Body of pancreas (tissue), 4 donors: ENCODE results near the gene SLC24A3. TPM values are rescaled to one million over a fixed set of nuclear protein-coding genes. Genes with fewer than 3 reads are reported as not detected.

Experiments used
- ATAC-seq: fragments of 150-250 bp; one replicate; pipeline ENCODE4 v1.9.1; 2016
- DNase-seq, 4 donors: peaks; one replicate each; pipeline ENCODE4 v3.0.0-alpha.2; 2019
- H3K27ac ChIP-seq, 4 donors: fragments of 200-600 bp; sonication (generic); 1 replicate in 3 of 4; 2 replicates in 1 of 4; pipeline versions ENCODE4 v1.5.1 to v1.6.1; 2016 to 2019; ENCODE audit warnings: mild to moderate bottlenecking in 1 of 4, mixed read lengths in 1 of 4, moderate library complexity in 1 of 4
- H3K27me3 ChIP-seq, 2 donors: fragments of 200-600 bp; sonication (generic); one replicate each; pipeline ENCODE4 v1.6.0; 2016; ENCODE audit warnings: mild to moderate bottlenecking in 1 of 2
- H3K36me3 ChIP-seq, 2 donors: fragments of 200-600 bp; sonication (generic); replicated peaks in 1 of 2; 2 replicates each; pipeline ENCODE4 v1.5.1; 2016; ENCODE audit warnings: low read depth in 2 of 2; ENCODE audit not compliant: insufficient read depth in 1 of 2
- H3K4me1 ChIP-seq: fragments of 200-600 bp; sonication (generic); one replicate; pipeline ENCODE4 v1.6.0; 2016
- H3K4me3 ChIP-seq, 2 donors: fragments of 200-600 bp; sonication (generic); 1 replicate in 1 of 2; 2 replicates in 1 of 2; pipeline ENCODE4 v1.5.1; 2016 to 2019
- H3K9me3 ChIP-seq, 3 donors: fragments of 200-600 bp; sonication (generic); 1 replicate in 2 of 3; 2 replicates in 1 of 3; pipeline ENCODE4 v1.5.1; 2016
- POLR2A ChIP-seq, 3 donors: fragments of 450-650 bp; IDR thresholded peaks; one replicate each; pipeline ENCODE4 v1.6.1; 2016; ENCODE audit warnings: antibody characterized with exemption in 3 of 3, mild to moderate bottlenecking in 2 of 3
- WGBS, 2 donors: methylation state at CpG; one replicate each; pipeline ENCODE4 v1.1.5; 2017; 5-methylcytosine and 5-hydroxymethylcytosine counted together
- intact Hi-C: fragments of 100-400 bp; cut with DNase I; formaldehyde crosslinking; loops from one replicate; pipeline ENCODE4 v1.15.1; 2023
- total RNA-seq, 2 donors: library from RNA; depleted of rRNA; stranded (reverse); fragments of >200 nt; gene quantifications; one replicate each; pipeline ENCODE4 v1.1.0, GENCODE V29; 2016
- TF ChIP-seq, protein P1 (sequence below), 7 experiments: fragments of 450-650 bp in 4 of 7; fragments of 200-600 bp in 3 of 7; sonication (generic) in 3 of 7; IDR thresholded peaks; one replicate each; pipeline ENCODE4 v1.5.1; 2016 to 2019; ENCODE audit warnings: antibody characterized with exemption in 7 of 7

Gene SLC24A3
- total RNA-seq, 2 donors from 2014 or later = 0.66 to 1.0 TPM

DNA sequence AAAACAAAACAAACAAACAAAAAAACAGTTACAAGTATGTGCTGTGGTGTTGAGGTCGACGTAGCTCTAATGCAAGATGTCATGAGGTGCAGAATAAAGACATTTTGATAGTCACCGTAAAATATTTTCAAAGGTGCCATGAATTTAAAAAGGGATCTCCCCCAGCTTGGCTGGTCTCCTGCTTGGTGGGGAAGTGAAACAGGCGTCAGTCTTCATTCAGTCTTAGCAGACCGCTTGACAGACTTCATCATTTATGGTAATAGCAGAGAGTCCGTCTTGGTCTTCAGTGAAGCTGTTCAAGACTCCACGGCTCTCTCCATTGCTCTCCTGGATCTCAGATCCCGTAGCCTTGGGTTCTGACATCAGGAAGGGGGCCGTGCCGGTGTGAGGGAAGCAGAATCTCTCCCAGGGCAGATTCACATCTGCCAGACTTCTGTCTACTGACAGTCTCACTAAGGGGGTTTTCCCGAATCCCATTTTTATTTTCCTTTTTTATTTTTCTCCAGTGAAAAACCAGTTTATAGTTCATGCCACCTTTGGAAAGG is 1.6 kb downstream of the SLC24A3 start:
- no peaks in the 10 kb centered on the region for H3K36me3 ChIP-seq
- 49 to 58% methylated on average over 11 of the region's 11 CpGs for WGBS, 2 donors
- ATAC-seq (no peak), DNase-seq (no peak)
- TF ChIP-seq, protein P1, sequence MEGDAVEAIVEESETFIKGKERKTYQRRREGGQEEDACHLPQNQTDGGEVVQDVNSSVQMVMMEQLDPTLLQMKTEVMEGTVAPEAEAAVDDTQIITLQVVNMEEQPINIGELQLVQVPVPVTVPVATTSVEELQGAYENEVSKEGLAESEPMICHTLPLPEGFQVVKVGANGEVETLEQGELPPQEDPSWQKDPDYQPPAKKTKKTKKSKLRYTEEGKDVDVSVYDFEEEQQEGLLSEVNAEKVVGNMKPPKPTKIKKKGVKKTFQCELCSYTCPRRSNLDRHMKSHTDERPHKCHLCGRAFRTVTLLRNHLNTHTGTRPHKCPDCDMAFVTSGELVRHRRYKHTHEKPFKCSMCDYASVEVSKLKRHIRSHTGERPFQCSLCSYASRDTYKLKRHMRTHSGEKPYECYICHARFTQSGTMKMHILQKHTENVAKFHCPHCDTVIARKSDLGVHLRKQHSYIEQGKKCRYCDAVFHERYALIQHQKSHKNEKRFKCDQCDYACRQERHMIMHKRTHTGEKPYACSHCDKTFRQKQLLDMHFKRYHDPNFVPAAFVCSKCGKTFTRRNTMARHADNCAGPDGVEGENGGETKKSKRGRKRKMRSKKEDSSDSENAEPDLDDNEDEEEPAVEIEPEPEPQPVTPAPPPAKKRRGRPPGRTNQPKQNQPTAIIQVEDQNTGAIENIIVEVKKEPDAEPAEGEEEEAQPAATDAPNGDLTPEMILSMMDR (IDR thresholded peaks at IDR 0.05) = no peak
- no peak for TF ChIP-seq POLR2A (IDR thresholded peaks at IDR 0.05)
- H3K27ac ChIP-seq = no peak overlapping the region
- H3K9me3 ChIP-seq = no peaks in the 10 kb centered on the region
- H3K4me3 ChIP-seq = no peak overlapping the region
- intact Hi-C loops = no loop called here
- H3K27me3 ChIP-seq = peaks cover 0 to 6% of the 10 kb centered on the region in 2 donors
- H3K4me1 ChIP-seq = peaks cover 20% of the 10 kb centered on the region

DNA sequence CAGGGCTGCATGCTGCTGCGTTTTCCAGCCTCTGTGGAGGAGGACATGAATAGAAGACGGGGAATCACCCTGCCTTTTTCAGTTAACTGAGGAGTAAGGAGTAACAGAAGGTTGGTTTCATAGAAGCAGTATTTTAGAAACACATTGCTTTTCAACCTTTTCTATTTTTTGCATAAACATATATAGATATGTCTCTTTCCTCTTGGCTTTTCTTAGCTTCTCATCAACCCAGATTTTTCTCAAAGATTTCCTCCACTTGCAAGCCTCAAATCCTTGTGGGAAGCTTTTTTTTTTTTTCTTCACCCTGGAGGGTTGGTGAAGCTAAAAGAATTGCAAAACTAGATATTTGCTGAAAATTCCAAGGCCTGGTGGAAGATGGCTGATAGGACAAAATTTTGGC is 6.0 kb downstream of the SLC24A3 start:
- ATAC-seq (no peak), DNase-seq (no peak)
- WGBS, 2 donors = 44 to 58% methylated on average over 2 of the region's 2 CpGs
- intact Hi-C loops = no loop called here
- Histone ChIP-seq H3K27ac (no peak overlapping the region), H3K4me1 (no peaks in the 10 kb centered on the region), H3K9me3 (no peaks in the 10 kb centered on the region), H3K36me3 (no peaks in the 10 kb centered on the region), H3K27me3 (no peaks in the 10 kb centered on the region), H3K4me3 (no peak overlapping the region)
- TF ChIP-seq, protein P1 (IDR thresholded peaks at IDR 0.05) = no peak

DNA sequence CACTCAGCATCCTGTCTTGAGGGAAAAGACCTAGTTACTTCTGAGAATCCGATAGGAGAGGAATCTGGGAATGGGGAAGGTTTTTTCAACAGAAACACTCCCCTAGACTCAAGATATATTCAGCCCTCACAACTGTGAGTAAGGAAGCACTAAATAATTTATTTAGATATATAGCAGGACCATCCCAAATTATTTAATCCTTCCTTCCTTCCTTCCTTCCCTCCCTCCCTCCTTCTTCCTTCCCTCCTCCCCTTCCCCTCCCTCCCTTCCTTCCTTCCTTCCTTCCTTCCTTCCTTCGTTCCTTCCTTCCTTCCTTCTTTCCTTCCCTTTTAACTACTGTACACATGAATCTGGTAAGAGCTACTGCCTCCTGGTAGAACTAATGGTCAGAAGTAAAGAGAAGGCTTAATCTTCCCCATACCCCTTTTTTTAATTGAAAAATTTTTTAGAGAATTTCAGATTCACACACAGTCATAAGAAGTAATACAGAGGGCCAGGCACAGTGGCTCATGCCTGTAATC is 10.1 kb downstream of the SLC24A3 start:
- ATAC-seq (no peak), DNase-seq (no peak)
- Histone ChIP-seq H3K9me3 (no peaks in the 10 kb centered on the region), H3K4me3 (no peak overlapping the region), H3K27ac (no peak overlapping the region), H3K27me3 (no peaks in the 10 kb centered on the region), H3K36me3 (no peaks in the 10 kb centered on the region), H3K4me1 (no peaks in the 10 kb centered on the region)
- intact Hi-C loops = no loop called here
- WGBS, 2 donors = 51 to 52% methylated on average over 2 of the region's 2 CpGs
- TF ChIP-seq POLR2A (IDR thresholded peaks at IDR 0.05) = no peak
- TF ChIP-seq, protein P1 (IDR thresholded peaks at IDR 0.05) = no peak

DNA sequence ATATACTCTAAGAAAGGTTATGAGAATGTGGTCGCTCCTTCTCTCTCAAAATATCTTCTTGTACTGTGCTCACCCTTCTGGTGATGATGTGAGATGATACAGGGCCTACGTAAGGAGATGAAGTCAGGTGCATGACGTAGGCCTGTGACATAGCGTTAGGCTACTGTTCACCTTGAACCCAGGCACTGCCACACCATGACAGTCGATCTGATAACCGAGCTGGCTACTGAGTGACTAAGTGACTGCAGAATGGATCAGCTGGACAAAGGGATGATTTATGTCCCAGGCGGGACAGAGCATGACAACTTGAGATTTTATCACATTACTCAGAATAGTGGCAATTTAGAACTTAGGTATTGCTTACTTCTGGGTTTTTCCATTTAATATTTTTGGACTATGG is 11.2 kb downstream of the SLC24A3 start:
- WGBS, 2 donors = 69 to 77% methylated on average over 7 of the region's 7 CpGs
- intact Hi-C loops = no loop called here
- ATAC-seq (no peak), DNase-seq (no peak)
- Histone ChIP-seq H3K27me3 (no peaks in the 10 kb centered on the region), H3K27ac (no peak overlapping the region), H3K4me3 (no peak overlapping the region), H3K4me1 (no peaks in the 10 kb centered on the region), H3K36me3 (no peaks in the 10 kb centered on the region), H3K9me3 (no peaks in the 10 kb centered on the region)
- TF ChIP-seq POLR2A (IDR thresholded peaks at IDR 0.05) = no peak
- TF ChIP-seq, protein P1 (IDR thresholded peaks at IDR 0.05) = no peak

DNA sequence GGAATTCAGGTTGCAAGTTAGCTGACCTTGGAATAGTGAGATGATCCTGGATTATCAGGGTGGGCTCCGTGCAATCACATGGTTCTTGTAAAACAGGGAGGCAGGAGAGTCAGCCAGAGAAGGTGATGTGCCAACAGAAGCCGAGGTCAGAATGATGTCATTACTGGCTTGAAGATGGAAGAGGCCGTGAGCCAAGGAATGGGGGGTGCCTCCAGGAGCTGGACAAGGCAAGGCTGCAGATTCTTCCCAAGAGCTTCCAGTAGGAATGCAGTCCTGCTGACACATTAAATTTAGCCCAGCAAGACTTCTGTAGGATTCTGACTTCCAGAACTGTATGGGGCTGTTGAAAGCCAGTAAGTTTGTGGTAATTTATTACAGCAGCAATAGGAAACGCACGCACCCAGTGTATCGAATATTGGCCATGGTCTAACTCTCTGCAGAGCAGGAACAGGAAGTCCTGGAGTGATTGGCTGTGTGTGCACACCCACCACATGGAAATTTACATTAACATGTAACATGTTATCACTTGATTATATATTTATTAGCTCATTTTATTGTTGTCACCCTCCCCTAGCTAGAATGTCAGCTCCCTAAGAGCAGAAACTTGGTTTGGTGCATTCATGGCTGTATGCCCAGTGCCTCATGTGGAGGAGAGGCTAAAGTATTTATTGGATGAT is 19.1 kb downstream of the SLC24A3 start:
- H3K4me3 ChIP-seq = no peak overlapping the region
- intact Hi-C loops = no loop called here
- H3K4me1 ChIP-seq = no peaks in the 10 kb centered on the region
- WGBS, 2 donors = 62 to 63% methylated on average over 6 of the region's 6 CpGs
- TF ChIP-seq POLR2A (IDR thresholded peaks at IDR 0.05) = no peak
- TF ChIP-seq, protein P1 (IDR thresholded peaks at IDR 0.05) = no peak
- no peak for ATAC-seq
- H3K36me3 ChIP-seq = no peaks in the 10 kb centered on the region
- H3K27me3 ChIP-seq = no peaks in the 10 kb centered on the region
- DNase-seq = no peak
- no peaks in the 10 kb centered on the region for H3K9me3 ChIP-seq
- no peak overlapping the region for H3K27ac ChIP-seq
